ENCODE data around the gene APMAP. TPM values are rescaled to one million over a fixed set of nuclear protein-coding genes. Genes with fewer than 3 reads are reported as not detected.

The APMAP gene
- total RNA-seq, 3 donors from 2014 or later = 46.3 to 51.5 (median 47.3) TPM

DNA sequence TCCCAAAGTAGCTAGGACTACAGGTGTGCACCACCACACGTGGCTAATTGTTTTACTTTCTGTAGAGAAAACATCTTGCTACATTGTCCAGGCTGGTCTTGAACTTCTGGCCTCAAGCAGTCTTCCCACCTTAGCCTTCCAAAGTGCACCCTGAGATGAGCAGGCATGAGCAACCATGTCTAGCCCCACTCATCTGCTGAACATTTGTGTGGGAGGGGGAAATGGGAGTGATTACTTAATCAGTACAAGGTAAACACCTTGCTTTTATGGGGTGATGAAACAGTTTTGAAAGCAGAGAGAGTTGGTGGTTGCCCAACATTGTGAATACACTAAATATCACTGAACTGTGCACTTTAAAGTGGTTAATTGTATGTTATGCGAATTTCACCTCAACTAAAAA, 5.3 kb downstream of the APMAP start:
- Histone ChIP-seq H3K4me3 (no peak overlapping the region), H3K36me3 (ENCODE audit: low read depth) (no peaks in the 10 kb centered on the region), H3K4me1 (ENCODE audit: low read depth) (peaks cover 38% of the 10 kb centered on the region), H3K9me3 (no peaks in the 10 kb centered on the region)
- DNase-seq (no peak), ATAC-seq (no peak)
- TF ChIP-seq, protein P1, sequence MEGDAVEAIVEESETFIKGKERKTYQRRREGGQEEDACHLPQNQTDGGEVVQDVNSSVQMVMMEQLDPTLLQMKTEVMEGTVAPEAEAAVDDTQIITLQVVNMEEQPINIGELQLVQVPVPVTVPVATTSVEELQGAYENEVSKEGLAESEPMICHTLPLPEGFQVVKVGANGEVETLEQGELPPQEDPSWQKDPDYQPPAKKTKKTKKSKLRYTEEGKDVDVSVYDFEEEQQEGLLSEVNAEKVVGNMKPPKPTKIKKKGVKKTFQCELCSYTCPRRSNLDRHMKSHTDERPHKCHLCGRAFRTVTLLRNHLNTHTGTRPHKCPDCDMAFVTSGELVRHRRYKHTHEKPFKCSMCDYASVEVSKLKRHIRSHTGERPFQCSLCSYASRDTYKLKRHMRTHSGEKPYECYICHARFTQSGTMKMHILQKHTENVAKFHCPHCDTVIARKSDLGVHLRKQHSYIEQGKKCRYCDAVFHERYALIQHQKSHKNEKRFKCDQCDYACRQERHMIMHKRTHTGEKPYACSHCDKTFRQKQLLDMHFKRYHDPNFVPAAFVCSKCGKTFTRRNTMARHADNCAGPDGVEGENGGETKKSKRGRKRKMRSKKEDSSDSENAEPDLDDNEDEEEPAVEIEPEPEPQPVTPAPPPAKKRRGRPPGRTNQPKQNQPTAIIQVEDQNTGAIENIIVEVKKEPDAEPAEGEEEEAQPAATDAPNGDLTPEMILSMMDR (IDR thresholded peaks at IDR 0.05) = no peak
- intact Hi-C loops (cut with DNase I, micrococcal nuclease) = no loop called here

DNA sequence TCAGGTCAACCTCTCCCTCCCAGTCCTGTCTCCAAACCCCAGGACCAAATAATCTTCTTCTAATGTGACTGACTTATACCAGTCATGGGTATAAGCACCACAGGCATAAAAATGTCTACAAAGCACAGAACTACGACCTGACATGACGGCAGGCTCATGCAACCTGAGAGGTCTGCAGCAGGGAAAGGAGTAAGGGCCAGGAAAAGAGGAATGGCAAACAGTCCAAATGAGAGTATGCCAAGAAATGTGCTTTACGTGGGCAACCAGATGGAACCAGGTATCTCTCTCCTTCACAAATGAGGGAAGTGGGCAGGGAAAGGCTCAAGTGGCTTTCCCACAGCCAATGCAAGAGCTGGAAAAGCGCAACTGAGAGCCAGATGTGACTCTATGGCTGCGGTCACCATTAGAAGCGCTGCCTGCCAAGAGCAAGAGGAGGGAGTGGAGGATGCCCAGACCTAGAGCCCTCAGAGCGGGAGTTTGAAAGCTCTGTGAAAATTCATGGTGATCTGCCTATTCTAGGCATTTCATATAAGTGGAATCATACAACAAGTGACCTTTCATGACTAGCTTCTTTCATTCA, 6.0 kb downstream of the APMAP start:
- TF ChIP-seq, protein P1 (IDR thresholded peaks at IDR 0.05) = no peak
- H3K4me3 ChIP-seq = no peak overlapping the region
- no peaks in the 10 kb centered on the region for H3K36me3 ChIP-seq (ENCODE audit: low read depth)
- H3K9me3 ChIP-seq = no peaks in the 10 kb centered on the region
- H3K4me1 ChIP-seq (ENCODE audit: low read depth) = peaks cover 33% of the 10 kb centered on the region
- intact Hi-C loops (cut with DNase I, micrococcal nuclease) = no loop called here
- ATAC-seq (no peak), DNase-seq (no peak)

DNA sequence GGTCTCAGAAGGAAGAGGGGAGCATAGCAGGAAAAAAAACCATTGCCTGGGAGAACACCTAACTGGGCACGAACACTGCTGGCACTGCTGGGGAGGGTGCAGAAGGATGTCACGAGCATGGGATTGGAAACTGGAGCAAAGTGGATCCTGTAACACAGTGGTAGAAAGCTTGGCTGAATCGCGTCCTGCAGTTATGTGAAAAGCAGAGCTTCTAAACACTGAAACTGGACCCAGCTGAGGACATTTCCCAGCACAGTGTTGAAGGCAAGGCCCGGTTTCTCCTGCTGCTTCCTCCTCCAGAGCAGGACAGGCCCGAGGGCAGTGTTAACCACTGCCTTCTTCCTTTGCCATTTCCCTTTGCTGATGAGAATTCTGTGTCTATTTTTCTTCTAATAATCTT, 6.7 kb downstream of the APMAP start:
- Histone ChIP-seq H3K4me3 (no peak overlapping the region), H3K9me3 (peaks cover under 1% of the 10 kb centered on the region), H3K4me1 (ENCODE audit: low read depth) (peaks cover 25% of the 10 kb centered on the region), H3K36me3 (ENCODE audit: low read depth) (no peaks in the 10 kb centered on the region)
- TF ChIP-seq, protein P1 (IDR thresholded peaks at IDR 0.05) = no peak
- ATAC-seq (peak; percentile 60), DNase-seq (no peak)
- intact Hi-C loops (cut with DNase I, micrococcal nuclease) = no loop called here

DNA sequence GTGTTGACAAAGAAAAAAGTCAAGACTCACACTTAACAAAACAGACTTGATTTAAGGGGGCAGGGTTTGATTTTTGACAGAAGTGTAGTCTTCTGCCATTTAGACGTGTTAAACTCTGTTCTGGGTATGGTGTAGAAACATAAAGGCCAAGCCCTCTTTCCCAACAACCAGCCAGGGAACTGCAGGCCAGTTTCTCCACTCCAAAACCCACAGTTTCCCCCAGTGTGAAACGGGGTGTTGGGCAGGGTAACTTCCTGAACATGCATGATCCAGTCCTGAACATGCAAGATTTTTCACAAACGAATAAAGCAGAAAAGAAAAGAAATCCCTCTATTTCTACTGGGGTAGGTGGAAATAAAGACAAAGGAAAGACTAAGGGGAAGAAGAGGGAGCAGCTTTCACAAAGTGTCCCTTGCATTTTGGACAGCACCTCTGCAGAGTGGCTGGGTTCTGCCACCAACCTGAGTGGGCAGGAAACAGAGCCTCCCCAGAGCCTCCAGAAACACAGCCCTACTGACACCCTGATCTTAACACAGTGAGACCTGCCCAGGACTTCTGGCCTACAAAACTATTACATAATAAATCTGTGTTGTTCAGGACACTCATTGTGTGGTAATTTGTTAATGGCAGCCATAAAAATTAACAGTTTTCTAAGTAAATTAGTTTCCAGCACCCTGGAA, 7.5 kb downstream of the APMAP start:
- Histone ChIP-seq H3K9me3 (peaks cover 8% of the 10 kb centered on the region), H3K36me3 (ENCODE audit: low read depth) (no peaks in the 10 kb centered on the region), H3K4me1 (ENCODE audit: low read depth) (peaks cover 22% of the 10 kb centered on the region), H3K4me3 (no peak overlapping the region)
- ATAC-seq = peak; percentile 79
- intact Hi-C loops (cut with DNase I, micrococcal nuclease) = no loop called here
- DNase-seq = no peak
- TF ChIP-seq, protein P1 (IDR thresholded peaks at IDR 0.05) = no peak

DNA sequence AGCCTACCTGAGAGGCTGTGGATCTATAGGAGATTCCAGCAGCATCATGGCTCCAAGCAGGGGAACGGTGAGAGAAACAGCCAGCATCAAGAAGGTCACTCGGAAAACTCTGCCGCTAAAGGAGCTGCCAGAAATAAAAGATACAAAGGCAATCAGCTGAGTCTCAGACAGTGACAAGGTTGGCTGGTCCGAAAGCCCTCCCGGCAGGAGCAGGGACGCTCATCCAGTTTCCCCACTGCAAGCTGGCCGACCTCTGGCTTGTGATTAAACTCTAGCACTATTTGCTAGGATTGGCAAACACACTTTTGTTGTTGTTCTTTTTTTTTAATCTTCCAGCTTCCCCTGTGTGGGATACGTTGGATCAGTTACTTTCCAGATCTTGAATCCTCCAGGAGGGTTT, 8.7 kb downstream of the APMAP start:
- Histone ChIP-seq H3K4me1 (ENCODE audit: low read depth) (peaks cover 22% of the 10 kb centered on the region), H3K9me3 (peaks cover 12% of the 10 kb centered on the region), H3K4me3 (no peak overlapping the region), H3K36me3 (ENCODE audit: low read depth) (no peaks in the 10 kb centered on the region)
- ATAC-seq (no peak), DNase-seq (no peak)
- intact Hi-C loops (cut with DNase I, micrococcal nuclease) = no loop called here
- TF ChIP-seq, protein P1 (IDR thresholded peaks at IDR 0.05) = no peak

All from mucosa of descending colon (tissue), 3 donors.